Hematopoietic multipotent progenitor cell treated with erythropoietin and hydrocortisone succinate and interleukin-3 and kit ligand, for 8 days (in vitro differentiated cells): Measurements from ENCODE around the gene GRAMD1B.
"Not testable (repeated sequence)": the region's sequence is repeated elsewhere in the genome, so short reads cannot be mapped to it uniquely, and the experiment has no call there.

Experiments used
- DNase-seq: peaks from one replicate; pipeline ENCODE4 v3.0.0-alpha.2; 2015

GRAMD1B gene

DNA sequence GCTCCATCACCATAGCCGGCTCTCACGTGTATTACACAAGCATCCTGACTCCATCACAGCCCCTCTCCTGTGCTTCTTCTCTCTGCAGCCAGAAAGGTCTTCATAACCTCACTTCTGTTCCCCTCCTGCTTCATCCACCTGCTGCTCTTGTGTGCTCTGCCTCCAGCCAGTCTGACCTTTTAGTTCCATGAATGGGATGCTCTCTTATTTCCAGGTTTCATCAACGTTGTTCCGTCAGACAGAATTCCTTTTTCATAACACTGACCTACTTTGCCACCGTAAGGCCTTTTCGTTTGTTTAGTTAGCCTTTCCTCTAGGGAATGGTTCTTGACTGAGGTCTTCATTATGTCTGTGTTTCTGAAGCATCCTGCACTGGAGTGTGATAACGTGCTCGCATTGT lies 18.8 kb downstream of the GRAMD1B start:
- DNase-seq = no peak

DNA sequence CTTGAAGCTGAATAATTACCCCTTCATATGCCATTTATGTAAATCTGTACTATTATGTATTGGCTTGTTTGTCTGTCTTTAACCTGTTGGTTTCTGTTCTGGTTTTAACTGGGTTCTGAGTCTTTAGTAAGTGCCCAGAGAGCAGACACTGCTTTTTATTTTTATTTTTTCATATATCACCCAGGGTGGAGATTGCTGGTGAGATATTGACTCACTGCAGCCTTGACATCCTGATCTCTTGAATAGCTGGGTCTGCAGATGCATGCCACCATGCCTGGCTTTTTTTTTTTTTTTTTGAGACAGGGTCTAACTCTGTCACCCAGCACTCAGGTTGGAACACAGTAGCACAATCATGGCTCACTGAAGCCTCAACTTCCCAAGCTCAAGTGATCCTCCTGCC lies 19.4 kb downstream of the GRAMD1B start:
- no peak for DNase-seq

- DNase-seq = no peak
Measured at GRCh38 chr11:123450623-123451022, 20.6 kb downstream of the GRAMD1B start.

DNA sequence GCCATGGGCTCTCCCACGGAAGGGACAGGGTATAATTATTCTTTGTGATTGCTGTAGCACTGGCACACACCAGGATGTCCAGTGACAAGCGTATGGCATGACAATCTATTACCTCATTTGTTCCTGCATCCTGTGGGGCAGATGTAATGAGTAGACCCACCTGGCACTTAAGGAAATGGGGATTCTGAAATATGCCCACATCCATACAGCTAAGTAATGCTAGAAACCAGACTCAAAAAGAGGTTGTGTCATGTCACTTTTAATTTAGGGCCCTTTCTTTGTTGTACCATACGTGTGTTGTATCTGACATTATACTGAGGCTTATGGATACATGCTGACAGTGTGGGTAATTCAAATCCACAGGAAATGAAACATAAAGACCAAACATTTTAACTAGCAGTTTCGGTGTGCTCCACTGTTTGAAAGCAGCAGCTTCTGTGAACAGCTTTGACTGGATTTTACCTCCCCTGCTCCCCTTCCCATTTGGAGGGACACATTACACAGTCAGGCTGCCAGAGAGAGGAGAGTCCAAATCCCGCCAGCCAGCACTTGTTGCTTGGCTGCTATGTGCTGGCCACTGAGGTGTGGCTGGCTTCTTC lies 21.2 kb downstream of the GRAMD1B start:
- no peak for DNase-seq

DNA sequence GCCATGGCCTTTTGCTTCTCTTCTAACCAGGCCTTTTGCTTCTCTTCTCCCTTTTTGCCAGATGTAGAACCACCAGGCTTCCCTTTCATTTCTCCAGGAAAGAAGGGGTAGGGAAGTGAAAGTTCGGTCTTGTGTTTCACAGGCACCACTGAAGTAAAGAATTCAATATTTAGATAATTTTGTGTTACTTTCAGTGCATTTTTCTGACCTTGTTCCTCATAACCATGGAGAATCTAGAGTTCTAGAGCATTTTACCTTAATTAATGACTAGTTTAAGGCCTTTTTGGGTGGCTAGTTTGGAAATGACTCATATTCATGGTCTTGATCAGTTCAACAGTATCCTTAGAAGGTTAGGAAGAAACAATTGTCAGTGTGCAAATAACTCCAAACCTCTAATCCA lies 22.7 kb downstream of the GRAMD1B start:
- DNase-seq = no peak

GRCh38 chr11:123454060-123454651 lies 24.1 kb downstream of the GRAMD1B start:
- DNase-seq = peak; percentile 68

DNA sequence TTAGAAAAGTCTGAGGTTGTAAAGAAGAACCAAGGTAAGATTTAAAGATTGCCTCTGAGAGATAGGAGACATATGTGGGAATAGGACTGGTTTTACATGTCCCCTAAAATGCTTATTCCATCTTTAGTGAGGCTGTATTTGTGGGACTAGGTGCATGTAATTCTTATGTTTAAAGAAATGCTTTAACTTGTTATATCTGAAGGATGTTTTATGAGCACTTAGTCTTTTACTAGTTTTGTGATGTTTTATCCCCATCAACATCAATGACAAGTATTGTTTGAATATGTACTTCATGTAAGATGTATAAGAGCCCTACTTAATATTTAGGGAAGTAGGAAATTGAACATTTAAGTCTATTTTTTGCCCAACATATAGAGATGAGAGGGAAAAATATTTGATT lies 24.7 kb downstream of the GRAMD1B start:
- no peak for DNase-seq

- not testable (repeated sequence) for DNase-seq
Measured at GRCh38 chr11:123456448-123456847, 26.4 kb downstream of the GRAMD1B start.

GRCh38 chr11:123457187-123457770 lies 27.2 kb downstream of the GRAMD1B start:
- no peak for DNase-seq

- DNase-seq = no peak
Measured at GRCh38 chr11:123458501-123458900, 28.4 kb downstream of the GRAMD1B start.

GRCh38 chr11:123460012-123460700 lies 30.1 kb downstream of the GRAMD1B start:
- DNase-seq = no peak

- no peak for DNase-seq
Measured at GRCh38 chr11:123461164-123461563, 31.1 kb downstream of the GRAMD1B start.

DNA sequence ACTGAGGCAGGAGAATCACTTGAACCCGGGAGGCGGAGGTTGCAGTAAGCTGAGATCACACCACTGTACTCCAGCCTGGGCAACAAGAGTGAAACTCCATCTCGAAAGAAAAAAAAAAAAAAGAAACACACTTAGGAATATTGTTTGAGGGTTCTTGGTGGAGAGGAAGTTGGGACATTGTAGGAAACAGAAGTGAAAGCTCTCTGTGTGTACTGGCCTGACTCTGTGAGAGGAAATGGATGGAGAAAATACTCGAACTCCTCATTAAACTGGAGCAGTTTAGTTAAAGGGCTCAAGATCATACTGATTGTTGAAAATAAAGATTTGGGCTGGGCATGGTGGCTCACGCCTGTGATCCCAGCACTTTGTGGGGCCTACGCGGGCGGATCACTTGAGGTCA lies 35.6 kb downstream of the GRAMD1B start:
- DNase-seq = not testable (repeated sequence)

GRCh38 chr11:123466172-123466571 lies 36.1 kb downstream of the GRAMD1B start:
- not testable (repeated sequence) for DNase-seq

DNA sequence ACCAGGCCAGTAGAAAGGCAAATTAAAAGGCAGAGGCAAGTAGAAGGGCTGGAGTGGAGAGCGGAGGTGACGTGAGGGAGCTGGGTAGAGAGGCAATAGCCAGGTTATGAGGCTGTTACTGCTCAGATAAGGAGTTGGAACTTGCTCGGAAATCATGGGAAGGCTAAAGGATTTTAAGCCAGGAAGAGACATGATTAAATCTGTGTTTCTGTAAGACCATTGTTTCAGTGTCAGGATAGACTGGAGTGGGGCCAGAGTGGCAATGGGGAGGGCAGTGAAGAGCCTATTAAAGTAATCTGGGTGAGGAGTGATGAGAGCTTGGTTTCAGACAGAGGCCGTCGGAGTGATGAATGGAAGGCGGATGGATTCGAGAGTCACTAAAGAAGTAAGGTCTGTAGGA lies 39.0 kb downstream of the GRAMD1B start:
- DNase-seq = no peak

GRCh38 chr11:123469586-123469985 lies 39.5 kb downstream of the GRAMD1B start:
- no peak for DNase-seq

DNA sequence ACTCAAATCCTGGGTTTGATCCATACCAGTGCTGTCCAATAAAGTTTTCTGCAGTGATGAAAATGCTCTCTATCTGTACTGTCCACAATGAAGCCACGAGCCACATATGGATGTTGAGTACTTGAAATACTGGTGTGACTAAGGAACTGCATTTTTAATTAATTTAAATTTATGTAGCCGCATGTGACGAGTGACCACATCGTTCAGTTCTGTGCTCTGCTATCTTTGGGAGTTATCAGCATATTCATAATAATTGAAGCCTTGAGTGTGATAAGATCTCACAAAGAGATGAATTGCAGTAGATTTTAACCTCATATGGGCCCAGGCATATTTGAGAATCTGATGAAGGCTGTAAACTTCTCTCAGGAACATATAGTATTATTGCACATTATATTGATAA lies 40.8 kb downstream of the GRAMD1B start:
- no peak for DNase-seq

DNA sequence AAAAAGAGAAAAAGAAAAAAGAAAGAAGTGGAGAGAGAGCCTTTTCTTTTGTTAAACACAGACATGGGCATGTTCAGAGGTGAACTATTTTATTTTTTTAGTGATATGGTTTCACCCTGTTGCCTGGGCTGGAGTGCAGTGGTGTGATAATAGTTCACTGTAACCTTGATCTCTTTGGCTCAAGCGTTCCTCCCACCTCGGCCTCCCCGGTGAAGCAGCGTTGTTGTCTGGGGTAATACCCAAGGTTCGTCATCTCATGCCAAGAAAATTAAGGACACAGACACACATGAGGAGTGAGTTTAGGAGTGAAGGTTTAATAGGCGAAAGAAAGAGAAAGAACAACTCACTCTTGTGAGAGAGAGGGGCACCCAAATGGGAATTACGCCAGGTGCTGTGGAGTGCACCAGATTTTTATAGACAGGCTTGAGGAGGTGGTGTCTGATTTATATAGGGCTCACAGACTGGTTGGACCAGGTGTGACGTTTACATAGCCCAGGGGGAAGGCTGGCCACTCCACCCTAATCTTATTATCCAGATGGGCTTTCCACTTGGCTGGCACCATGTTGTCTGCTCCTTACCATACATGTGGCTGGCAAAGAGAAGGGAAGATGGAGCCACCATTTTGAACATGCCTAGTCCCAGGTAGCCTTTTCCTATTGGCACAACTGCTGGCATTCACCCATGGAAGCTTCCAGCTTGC lies 42.3 kb downstream of the GRAMD1B start:
- no peak for DNase-seq

GRCh38 chr11:123473941-123474677 lies 44.0 kb downstream of the GRAMD1B start:
- DNase-seq = no peak

- no peak for DNase-seq
Measured at GRCh38 chr11:123474994-123475393, 44.9 kb downstream of the GRAMD1B start.

GRCh38 chr11:123475469-123475868 lies 45.4 kb downstream of the GRAMD1B start:
- DNase-seq = no peak

GRCh38 chr11:123477205-123477907 lies 47.3 kb downstream of the GRAMD1B start:
- no peak for DNase-seq
